Activated naive CD4-positive, alpha-beta T cell treated with anti-CD3 and anti-CD28 coated beads for 36 hours (primary cell): Measurements from ENCODE around the gene FUNDC2. TPM values are rescaled to one million over a fixed set of nuclear protein-coding genes. Genes with fewer than 3 reads are reported as not detected.

Source experiments
- CTCF ChIA-PET: fragments of 350-600 bp; sonication (Branson Sonifier 250); formaldehyde crosslinking; loops from one replicate; lab custom pipeline; 2021; ENCODE audit warnings: antibody characterized with exemption; lab: Charles Lee
- DNase-seq: peaks from one replicate; pipeline ENCODE4 v3.0.0-alpha.2; 2020
- H3K27ac Mint-ChIP-seq: one replicate; pipeline ENCODE4 v1.8.0; 2021; ENCODE audit warnings: mild to moderate bottlenecking, mixed read lengths
- H3K27me3 Mint-ChIP-seq: one replicate; pipeline ENCODE4 v1.8.0; 2021; ENCODE audit warnings: low read depth, mixed read lengths
- H3K36me3 Mint-ChIP-seq: one replicate; pipeline ENCODE4 v1.8.0; 2021; ENCODE audit warnings: low read depth, mixed read lengths
- H3K4me1 Mint-ChIP-seq: one replicate; pipeline ENCODE4 v1.8.0; 2021; ENCODE audit warnings: low read depth, mixed read lengths
- H3K4me3 Mint-ChIP-seq: one replicate; pipeline ENCODE4 v1.8.0; 2021; ENCODE audit warnings: mild to moderate bottlenecking, moderate library complexity, mixed read lengths
- H3K9me3 Mint-ChIP-seq: one replicate; pipeline ENCODE4 v1.8.0; 2021; ENCODE audit warnings: mixed read lengths
- intact Hi-C: fragments of 100-400 bp; cut with micrococcal nuclease; formaldehyde crosslinking; loops from one replicate; pipeline ENCODE4 v1.15.1; 2023
- total RNA-seq, 2 experiments: library from RNA; stranded (reverse); gene quantifications; one replicate each; pipeline ENCODE4 v1.2.3, GENCODE V29; 2021

Gene FUNDC2
- total RNA-seq, 2 experiments from 2014 or later, result 94.3 to 95.5 TPM

DNA sequence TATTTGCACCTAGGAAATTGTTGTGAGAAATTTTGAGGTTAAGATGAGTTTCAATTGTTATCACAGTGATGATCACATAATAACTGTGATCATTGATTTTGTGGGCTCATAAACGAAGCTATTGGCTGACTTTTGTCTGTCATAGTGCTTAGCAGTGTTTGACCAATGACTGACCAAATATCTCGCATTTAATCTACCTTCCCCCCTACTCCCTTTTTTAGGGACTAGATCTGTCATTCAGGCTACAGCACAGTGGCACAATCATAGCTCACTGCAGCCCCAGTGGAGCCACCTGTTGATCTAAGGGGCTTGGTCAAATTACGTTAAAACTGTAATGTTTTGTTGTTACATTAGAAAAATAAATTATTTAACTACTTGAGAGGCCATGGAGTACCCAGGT is 1.5 kb downstream of the FUNDC2 start:
- H3K27ac Mint-ChIP-seq, result peak overlapping the region; percentile 93
- no peaks in the 10 kb centered on the region for H3K27me3 Mint-ChIP-seq
- no peak for DNase-seq
- no peaks in the 10 kb centered on the region for H3K9me3 Mint-ChIP-seq
- H3K36me3 Mint-ChIP-seq, result no peaks in the 10 kb centered on the region
- peak overlapping the region; percentile 86 for H3K4me3 Mint-ChIP-seq
- CTCF ChIA-PET, result no interaction called here
- intact Hi-C loops, result no loop called here
- peaks cover 23% of the 10 kb centered on the region for H3K4me1 Mint-ChIP-seq

DNA sequence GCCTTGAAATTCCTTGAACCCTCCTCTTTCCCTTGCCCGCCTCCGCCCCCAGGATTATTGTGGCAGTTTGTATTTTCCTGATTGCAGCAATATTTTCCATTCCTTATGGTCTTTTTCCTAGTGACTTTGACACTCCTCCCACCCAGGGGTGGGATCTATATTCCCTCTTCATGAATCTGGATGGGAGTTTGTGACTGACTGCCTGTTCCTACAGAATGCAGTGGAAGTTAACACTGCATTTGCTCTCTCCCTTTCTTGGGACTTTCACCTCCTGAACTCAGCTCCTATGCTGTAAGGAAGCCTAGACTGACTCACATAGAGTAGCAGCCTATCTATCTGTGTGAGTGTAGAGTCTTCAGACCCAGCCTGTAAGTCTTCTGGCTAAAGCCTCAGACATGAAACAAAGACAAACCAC is 2.2 kb downstream of the FUNDC2 start:
- CTCF ChIA-PET, result interaction anchor here (1.1 kb wide), 1 partner anchor 28 kb away, joined by 3 read pairs; no protein-coding TSS in a partner anchor

DNA sequence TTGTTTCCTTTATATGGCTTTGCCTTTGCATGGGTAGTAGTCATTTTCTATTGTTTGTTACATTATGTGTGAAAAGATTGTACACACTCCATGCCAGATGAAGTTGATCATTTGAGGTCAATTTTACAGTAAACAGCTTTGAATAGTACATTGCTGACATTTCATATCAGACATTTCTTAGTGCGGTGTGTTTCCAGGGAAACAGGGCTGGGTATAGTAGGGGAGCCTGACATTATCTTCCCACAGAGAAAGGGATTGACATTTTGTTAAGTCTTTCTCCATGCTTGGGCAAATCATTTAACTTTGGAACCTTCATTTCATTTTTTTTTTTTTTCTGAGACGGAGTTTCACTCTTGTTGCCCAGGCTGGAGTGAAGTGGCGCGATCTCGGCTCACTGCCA is 5.0 kb downstream of the FUNDC2 start:
- H3K27ac Mint-ChIP-seq, result no peak overlapping the region
- CTCF ChIA-PET, result no interaction called here
- H3K36me3 Mint-ChIP-seq, result peaks cover 16% of the 10 kb centered on the region
- H3K27me3 Mint-ChIP-seq, result no peaks in the 10 kb centered on the region
- H3K9me3 Mint-ChIP-seq, result peaks cover 4% of the 10 kb centered on the region
- H3K4me1 Mint-ChIP-seq, result peaks cover 23% of the 10 kb centered on the region
- H3K4me3 Mint-ChIP-seq, result no peak overlapping the region
- no peak for DNase-seq
- intact Hi-C loops, result no loop called here

More for the DNA sequence above, 2.2 kb downstream of the FUNDC2 start:
- Mint-ChIP-seq H3K9me3 (no peaks in the 10 kb centered on the region), H3K27ac (peak overlapping the region; percentile 93), H3K4me3 (peak overlapping the region; percentile 38), H3K27me3 (no peaks in the 10 kb centered on the region), H3K4me1 (peaks cover 25% of the 10 kb centered on the region), H3K36me3 (no peaks in the 10 kb centered on the region)
- intact Hi-C loops, result no loop called here
- DNase-seq, result no peak

DNA sequence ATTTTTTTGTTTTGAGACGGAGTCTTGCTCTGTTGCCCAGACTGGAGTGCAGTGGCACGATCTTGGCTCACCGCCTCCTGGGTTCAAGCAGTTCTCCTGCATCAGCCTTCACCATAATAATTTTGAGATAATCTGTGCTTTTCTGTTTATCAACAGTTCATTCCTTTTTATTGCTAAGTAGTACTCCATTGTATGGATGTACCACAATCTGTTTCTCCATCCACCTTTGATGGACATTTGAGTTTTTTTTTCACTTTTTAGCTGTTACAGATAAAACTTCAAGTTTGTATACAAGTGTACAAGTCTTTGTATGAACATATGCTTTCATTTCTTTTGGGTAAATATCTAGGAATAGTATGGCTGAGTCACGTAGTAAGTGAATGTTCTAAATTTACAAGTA is 9.0 kb downstream of the FUNDC2 start:
- H3K27me3 Mint-ChIP-seq, result no peaks in the 10 kb centered on the region
- intact Hi-C loops, result no loop called here
- DNase-seq, result no peak
- CTCF ChIA-PET, result no interaction called here
- peaks cover 29% of the 10 kb centered on the region for H3K4me1 Mint-ChIP-seq
- peaks cover 4% of the 10 kb centered on the region for H3K9me3 Mint-ChIP-seq
- H3K36me3 Mint-ChIP-seq, result peaks cover 24% of the 10 kb centered on the region
- no peak overlapping the region for H3K27ac Mint-ChIP-seq
- H3K4me3 Mint-ChIP-seq, result no peak overlapping the region

DNA sequence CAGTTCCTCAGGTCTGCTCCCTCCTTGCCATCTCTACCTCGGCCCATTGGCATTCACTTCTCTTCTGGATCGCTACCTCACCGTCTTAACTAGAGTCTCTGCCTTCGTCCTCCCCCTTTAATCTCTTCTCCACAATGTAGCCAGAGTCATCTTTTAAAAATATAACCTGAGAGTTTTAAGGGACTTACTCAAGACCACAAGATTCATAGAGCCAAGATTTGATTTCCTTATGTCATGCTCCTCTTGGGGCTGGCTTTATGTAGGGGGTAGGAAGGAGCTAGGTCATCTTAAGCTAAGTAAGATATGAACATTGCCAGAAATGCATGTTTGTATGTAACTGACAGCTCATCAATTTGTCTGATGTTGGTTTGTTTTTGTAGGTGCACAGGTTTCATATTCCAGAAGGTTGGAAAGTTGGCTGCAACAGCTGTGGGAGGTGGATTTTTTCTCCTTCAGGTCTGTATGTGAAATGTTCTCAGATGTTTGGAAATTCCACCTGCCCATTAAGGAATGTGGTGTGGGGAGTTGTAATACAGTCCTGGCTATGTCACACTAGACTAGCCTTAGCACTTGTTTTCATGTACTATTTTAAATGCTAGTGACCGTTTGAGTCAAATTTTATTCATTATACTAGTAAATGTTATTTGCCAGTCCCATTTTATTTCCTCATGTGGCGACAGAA is 19.6 kb downstream of the FUNDC2 start:
- H3K4me1 Mint-ChIP-seq, result peaks cover 46% of the 10 kb centered on the region
- CTCF ChIA-PET, result interaction anchor here (1.3 to 2.2 kb wide), 3 partner anchors 9 to 12 kb away, joined by 3 to 6 read pairs (median 5); no protein-coding TSS in a partner anchor
- H3K27me3 Mint-ChIP-seq, result no peaks in the 10 kb centered on the region
- intact Hi-C loops, result no loop called here
- H3K9me3 Mint-ChIP-seq, result no peaks in the 10 kb centered on the region
- no peak overlapping the region for H3K4me3 Mint-ChIP-seq
- DNase-seq, result no peak
- H3K36me3 Mint-ChIP-seq, result peaks cover 6% of the 10 kb centered on the region
- no peak overlapping the region for H3K27ac Mint-ChIP-seq

DNA sequence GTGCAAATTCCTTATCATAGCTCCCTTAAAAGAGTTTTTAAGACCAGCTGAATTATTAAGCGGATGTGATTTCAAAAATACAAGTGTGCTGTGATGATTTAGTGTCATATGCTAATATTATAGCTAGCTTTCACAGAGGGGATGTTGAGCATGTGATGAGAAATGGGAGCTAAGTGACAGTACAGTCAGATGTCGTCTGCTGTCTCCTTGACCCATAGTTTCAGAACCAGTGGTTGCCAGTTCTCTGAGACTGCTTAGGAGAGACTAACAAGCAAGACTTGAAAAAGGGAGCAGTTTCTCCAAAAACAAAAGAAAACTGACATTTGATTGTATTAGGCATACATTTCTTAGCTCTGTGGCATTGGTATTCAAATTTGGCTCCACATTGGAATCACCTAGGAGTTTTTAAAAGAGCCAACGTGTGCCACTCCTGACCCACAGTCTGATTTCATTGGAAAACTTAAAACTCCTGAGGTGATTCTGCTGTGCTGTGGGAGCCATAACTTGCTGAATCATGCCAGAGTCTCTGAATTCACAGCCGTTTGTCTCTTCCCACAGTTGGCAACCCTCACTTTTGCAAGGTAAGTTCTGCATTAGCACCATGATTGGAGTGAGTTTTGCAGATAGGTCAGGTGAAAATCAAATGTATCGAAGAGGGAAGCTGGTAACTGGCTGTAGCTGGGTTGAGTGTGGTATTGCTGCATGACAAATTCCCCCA is 20.3 kb downstream of the FUNDC2 start:
- no peak for DNase-seq
- peaks cover 6% of the 10 kb centered on the region for H3K36me3 Mint-ChIP-seq
- no peak overlapping the region for H3K27ac Mint-ChIP-seq
- no peak overlapping the region for H3K4me3 Mint-ChIP-seq
- H3K9me3 Mint-ChIP-seq, result no peaks in the 10 kb centered on the region
- CTCF ChIA-PET, result interaction anchor here (1.3 to 2.2 kb wide), 3 partner anchors 9 to 11 kb away, joined by 3 to 6 read pairs (median 5); no protein-coding TSS in a partner anchor
- intact Hi-C loops, result no loop called here
- peaks cover 47% of the 10 kb centered on the region for H3K4me1 Mint-ChIP-seq
- no peaks in the 10 kb centered on the region for H3K27me3 Mint-ChIP-seq

DNA sequence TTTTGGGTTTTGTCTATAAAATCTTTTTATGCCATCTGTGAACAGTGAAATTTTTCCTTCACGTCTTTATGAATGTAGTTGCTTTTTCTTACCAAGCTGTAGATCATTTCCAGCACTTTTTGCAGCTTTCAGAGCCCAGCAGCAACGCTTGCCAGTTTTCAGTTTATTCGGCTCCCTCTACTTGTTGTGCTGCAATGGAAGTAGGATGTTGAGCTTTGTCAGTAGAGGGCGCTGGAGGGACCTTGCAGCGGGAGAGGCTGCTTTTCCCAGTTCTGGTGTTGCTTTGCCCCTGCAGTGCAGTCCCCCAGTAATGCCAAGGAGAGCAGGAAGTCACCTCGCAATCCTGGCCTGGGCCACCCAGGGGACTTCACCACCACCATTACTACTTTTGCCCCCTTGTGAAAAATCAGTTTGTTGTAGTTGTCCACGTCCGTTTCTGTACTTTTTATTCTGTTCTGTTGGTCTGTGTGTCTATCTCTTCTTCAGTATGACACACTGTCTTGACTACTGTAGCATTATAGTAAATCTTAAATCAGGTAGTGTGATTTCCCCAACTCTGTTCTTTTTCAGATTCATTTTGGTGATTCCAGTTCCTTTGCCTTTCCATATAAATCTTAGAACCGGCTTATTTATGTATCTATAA is 22.5 kb downstream of the FUNDC2 start:
- Mint-ChIP-seq H3K36me3 (peaks cover 11% of the 10 kb centered on the region), H3K9me3 (no peaks in the 10 kb centered on the region), H3K27me3 (no peaks in the 10 kb centered on the region), H3K4me1 (peaks cover 51% of the 10 kb centered on the region), H3K4me3 (no peak overlapping the region), H3K27ac (peak overlapping the region; percentile 50)
- intact Hi-C loops, result no loop called here
- DNase-seq, result peak; percentile 72
- CTCF ChIA-PET, result interaction anchor here (0.6 to 1.1 kb wide), 6 partner anchors 9 to 131 kb away, joined by 3 to 5 read pairs (median 4); no protein-coding TSS in a partner anchor

DNA sequence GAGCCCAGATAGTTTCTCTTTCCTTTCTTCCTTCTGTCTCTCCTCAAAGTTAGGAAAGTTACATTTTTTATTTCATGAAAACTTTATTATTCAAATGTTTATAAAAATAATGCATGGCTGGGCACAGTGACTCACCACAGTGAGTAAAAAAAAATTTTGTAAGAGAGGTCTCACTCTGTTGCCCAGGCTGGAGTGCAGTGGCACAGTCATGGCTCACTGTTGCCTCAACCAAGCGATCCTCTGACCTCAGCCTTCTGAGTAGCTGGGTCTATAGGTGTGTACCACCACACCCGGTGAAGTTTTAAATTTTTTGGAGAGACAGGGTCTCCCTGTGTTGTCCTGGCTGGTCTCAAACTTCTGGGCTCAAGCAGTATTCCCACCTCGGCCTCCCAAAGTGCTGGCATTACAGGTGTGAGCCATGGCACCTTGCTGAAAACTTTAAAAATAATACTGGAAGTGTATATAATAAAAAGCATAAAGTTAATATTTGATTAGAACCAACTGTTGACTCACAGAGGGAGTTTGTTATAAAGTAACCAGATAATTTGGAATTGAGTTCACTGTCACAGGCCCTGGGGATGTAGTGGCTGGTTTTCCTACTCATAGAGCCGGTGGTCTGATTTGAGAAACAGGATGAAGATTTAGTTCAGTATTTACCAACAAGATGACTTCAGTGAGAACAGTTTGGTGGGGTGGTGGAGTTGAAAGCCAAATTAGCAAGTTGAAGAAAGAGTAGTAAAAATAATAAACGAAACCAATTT is 26.3 kb downstream of the FUNDC2 start:
- Mint-ChIP-seq H3K27ac (peak overlapping the region; percentile 19), H3K4me1 (peaks cover 62% of the 10 kb centered on the region)

DNA sequence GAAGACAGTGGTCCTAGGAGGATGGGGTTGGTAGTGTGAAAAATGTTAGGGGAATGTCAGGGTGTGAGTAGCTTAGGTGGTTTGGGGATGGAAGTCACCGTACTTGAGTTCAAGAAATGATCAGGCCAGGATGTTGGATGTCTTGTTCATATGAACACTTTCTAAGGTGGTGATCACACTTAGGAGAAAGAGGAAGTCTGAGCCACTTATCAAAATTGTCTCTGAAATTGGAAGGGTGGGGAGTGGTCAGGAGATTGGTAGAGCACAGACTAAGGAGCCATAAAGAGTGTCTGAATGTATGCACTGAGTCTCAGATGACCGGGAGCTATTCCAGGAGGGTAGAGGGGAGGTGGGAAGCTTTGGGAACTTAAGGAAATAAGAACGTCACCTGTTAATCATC is 27.0 kb downstream of the FUNDC2 start:
- Mint-ChIP-seq H3K4me3 (no peak overlapping the region), H3K4me1 (peaks cover 56% of the 10 kb centered on the region), H3K27ac (peak overlapping the region; percentile 19), H3K36me3 (peaks cover 9% of the 10 kb centered on the region), H3K9me3 (no peaks in the 10 kb centered on the region), H3K27me3 (no peaks in the 10 kb centered on the region)
- CTCF ChIA-PET, result no interaction called here
- no peak for DNase-seq
- intact Hi-C loops, result no loop called here

More for the DNA sequence above, 26.3 kb downstream of the FUNDC2 start:
- Mint-ChIP-seq H3K9me3 (no peaks in the 10 kb centered on the region), H3K4me3 (no peak overlapping the region), H3K36me3 (peaks cover 9% of the 10 kb centered on the region), H3K27me3 (no peaks in the 10 kb centered on the region)
- CTCF ChIA-PET, result no interaction called here
- intact Hi-C loops, result no loop called here
- DNase-seq, result no peak

DNA sequence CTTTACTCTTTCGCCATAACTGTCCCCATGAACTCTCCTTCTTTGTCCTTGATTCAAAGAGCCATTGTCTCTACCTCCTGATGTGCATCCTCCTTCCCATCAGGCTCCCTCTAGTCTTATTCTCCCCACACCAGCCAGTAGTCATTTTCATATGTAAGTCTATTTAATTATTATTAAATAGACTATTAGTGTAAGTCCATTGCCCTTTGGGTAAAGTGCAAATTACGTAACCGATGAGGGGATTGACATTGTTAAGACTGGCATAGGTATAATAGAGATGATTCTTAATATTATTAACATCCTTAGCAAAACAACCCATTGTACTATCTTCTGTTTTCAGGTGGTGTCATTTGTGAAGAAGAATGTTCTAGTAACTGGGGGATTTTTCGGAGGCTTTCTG is 27.6 kb downstream of the FUNDC2 start:
- no peaks in the 10 kb centered on the region for H3K27me3 Mint-ChIP-seq
- H3K4me3 Mint-ChIP-seq, result no peak overlapping the region
- H3K36me3 Mint-ChIP-seq, result peaks cover 9% of the 10 kb centered on the region
- H3K9me3 Mint-ChIP-seq, result no peaks in the 10 kb centered on the region
- CTCF ChIA-PET, result interaction anchor here (1.1 kb wide), 1 partner anchor 136 kb away, joined by 5 read pairs; no protein-coding TSS in a partner anchor
- H3K27ac Mint-ChIP-seq, result no peak overlapping the region
- DNase-seq, result no peak
- H3K4me1 Mint-ChIP-seq, result peaks cover 50% of the 10 kb centered on the region
- intact Hi-C loops, result no loop called here

DNA sequence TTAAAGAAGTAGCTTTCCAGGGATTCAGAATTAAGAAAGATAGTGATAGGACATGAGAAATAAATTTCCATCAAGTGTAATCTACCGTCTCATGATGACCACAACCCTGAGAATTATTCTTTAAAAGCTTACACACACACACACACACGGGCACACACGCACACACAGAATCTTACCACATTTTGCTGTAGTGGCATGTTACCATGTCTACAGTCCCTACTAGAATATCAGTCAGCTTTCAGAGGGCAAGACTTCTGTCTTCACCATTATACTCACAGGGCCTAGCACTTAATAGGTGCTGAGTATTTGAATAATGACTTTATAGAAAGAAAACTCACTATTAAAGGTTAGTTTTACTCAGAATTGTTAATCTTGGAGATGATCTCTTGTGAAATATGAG is 28.9 kb downstream of the FUNDC2 start:
- H3K27ac Mint-ChIP-seq, result peak overlapping the region; percentile 36
- H3K36me3 Mint-ChIP-seq, result peaks cover 9% of the 10 kb centered on the region
- DNase-seq, result no peak
- no peaks in the 10 kb centered on the region for H3K27me3 Mint-ChIP-seq
- no peaks in the 10 kb centered on the region for H3K9me3 Mint-ChIP-seq
- peaks cover 41% of the 10 kb centered on the region for H3K4me1 Mint-ChIP-seq
- H3K4me3 Mint-ChIP-seq, result no peak overlapping the region
- CTCF ChIA-PET, result interaction anchor here (0.7 to 2.0 kb wide), 6 partner anchors 9 to 138 kb away, joined by 3 to 19 read pairs (median 5); no protein-coding TSS in a partner anchor
- intact Hi-C loops, result loop anchor here (5.0 kb wide), 1 partner anchor 138 kb away; no protein-coding TSS in a partner anchor
